MG63 (cell line): ENCODE results near the gene LMX1B. TPM values are rescaled to one million over a fixed set of nuclear protein-coding genes. Genes with fewer than 3 reads are reported as not detected.
"Not testable (repeated sequence)": the region's sequence is repeated elsewhere in the genome, so short reads cannot be mapped to it uniquely, and the experiment has no call there.

Source experiments
- DNase-seq: peaks from one replicate; pipeline ENCODE4 v3.0.0-alpha.2; 2020
- H3K27me3 ChIP-seq: fragments of 250-450 bp; sonication (Bioruptor Pico); 2 replicates; pipeline ENCODE4 v1.5.1; 2020; ENCODE audit warnings: mild to moderate bottlenecking, moderate library complexity
- H3K36me3 ChIP-seq: fragments of 250-450 bp; sonication (Bioruptor Pico); 2 replicates; pipeline ENCODE4 v1.5.1; 2020; ENCODE audit warnings: mild to moderate bottlenecking, moderate library complexity
- H3K4me3 ChIP-seq: fragments of 250-450 bp; sonication (Bioruptor Pico); 2 replicates; pipeline ENCODE4 v1.5.1; 2020; ENCODE audit warnings: mild to moderate bottlenecking, moderate library complexity
- H3K9me3 ChIP-seq: fragments of 250-450 bp; sonication (Bioruptor Pico); 2 replicates; pipeline ENCODE4 v1.5.1; 2020; ENCODE audit warnings: mild to moderate bottlenecking, moderate library complexity
- total RNA-seq: library from RNA; depleted of rRNA; stranded (reverse); fragments of >200 nt; shearing (Covaris generic); gene quantifications from 2 replicates; pipeline ENCODE4 v1.2.3, GENCODE V29; 2014; ENCODE audit warnings: low replicate concordance

LMX1B gene
- total RNA-seq, 1 experiment from 2014 or later: 1.6 TPM

DNA sequence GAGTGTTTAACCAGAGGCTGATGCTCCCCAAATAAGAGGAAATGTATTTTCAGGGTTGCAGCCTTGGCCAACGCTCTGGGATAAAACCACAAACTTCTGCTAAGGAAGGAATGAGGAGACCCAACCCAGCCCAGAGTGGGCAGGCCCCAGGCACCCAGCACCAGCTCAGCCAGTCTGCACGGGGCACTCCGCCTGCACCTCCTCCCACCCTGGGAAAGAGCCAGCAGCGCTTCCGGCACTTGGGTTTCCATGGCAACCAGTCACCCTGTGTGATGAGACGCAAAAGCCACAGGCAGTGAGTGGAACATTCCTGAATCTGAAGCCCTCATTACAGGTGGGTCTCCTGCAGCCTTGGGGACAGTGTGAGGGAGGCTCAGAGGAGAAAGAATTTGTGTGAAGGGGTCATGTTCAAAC, 105.9 kb downstream of the LMX1B start:
- peak; percentile 28 for DNase-seq
- H3K9me3 ChIP-seq: no peaks in the 10 kb centered on the region
- H3K27me3 ChIP-seq: peaks cover 3% of the 10 kb centered on the region
- H3K4me3 ChIP-seq: no peak overlapping the region
- no peaks in the 10 kb centered on the region for H3K36me3 ChIP-seq

DNA sequence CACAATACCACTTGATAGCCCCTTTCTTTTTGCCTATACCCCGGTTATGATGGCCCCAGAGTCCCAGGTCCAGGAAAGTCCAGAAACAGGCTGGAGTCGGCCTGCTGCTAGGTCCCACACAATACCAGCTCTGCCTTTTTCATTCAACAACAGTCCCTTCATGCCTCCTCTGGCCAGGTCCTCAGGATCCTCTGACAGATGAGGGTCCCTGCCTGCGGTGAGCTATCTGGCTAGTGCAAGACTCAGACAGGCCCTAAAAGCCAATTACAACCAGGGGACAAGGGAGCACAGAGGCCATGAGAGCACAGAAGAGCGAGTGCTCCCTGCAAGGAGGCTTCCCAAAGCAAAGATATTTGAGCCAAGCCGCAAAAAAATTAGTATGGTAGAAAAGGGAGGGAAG, 106.3 kb downstream of the LMX1B start:
- H3K4me3 ChIP-seq: no peak overlapping the region

GRCh38 chr9:126720661-126721563, 107.2 kb downstream of the LMX1B start:
- Histone ChIP-seq H3K9me3 (no peaks in the 10 kb centered on the region), H3K27me3 (no peaks in the 10 kb centered on the region; the same call in none of the 2 replicates), H3K36me3 (no peaks in the 10 kb centered on the region), H3K4me3 (no peak overlapping the region)
- no peak for DNase-seq

More for the DNA sequence above, 106.3 kb downstream of the LMX1B start:
- Histone ChIP-seq H3K36me3 (no peaks in the 10 kb centered on the region), H3K27me3 (peaks cover 3% of the 10 kb centered on the region), H3K9me3 (no peaks in the 10 kb centered on the region)
- no peak for DNase-seq

DNA sequence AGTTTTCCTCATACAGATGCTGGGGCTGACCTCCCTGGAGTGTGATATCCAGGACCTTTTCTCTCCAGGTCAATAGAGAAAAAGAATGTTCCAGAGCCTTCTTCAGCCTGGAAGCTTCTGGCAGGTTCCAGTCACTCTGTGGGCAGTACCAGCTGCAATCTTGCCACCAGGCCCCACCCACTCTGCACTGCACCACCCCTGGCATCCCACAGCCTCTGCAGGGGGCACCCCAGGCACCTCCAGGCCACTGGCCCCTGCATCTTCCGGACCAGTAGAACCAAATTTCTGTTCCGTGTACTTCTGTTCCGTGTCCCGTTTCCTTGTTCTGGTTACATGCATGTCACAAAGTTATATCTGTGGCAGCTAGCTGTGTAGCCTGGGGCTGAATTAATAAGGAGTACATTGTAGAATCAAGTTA, 107.8 kb downstream of the LMX1B start:
- H3K4me3 ChIP-seq: no peak overlapping the region
- no peaks in the 10 kb centered on the region; the same call in 1 of the 2 replicates for H3K27me3 ChIP-seq
- H3K36me3 ChIP-seq: no peaks in the 10 kb centered on the region
- H3K9me3 ChIP-seq: no peaks in the 10 kb centered on the region
- no peak for DNase-seq

GRCh38 chr9:126722252-126722921, 108.7 kb downstream of the LMX1B start:
- Histone ChIP-seq H3K4me3 (peak overlapping the region; percentile 75), H3K36me3 (no peaks in the 10 kb centered on the region), H3K9me3 (no peaks in the 10 kb centered on the region), H3K27me3 (no peaks in the 10 kb centered on the region; the same call in 1 of the 2 replicates)
- DNase-seq: peak; percentile 86

DNA sequence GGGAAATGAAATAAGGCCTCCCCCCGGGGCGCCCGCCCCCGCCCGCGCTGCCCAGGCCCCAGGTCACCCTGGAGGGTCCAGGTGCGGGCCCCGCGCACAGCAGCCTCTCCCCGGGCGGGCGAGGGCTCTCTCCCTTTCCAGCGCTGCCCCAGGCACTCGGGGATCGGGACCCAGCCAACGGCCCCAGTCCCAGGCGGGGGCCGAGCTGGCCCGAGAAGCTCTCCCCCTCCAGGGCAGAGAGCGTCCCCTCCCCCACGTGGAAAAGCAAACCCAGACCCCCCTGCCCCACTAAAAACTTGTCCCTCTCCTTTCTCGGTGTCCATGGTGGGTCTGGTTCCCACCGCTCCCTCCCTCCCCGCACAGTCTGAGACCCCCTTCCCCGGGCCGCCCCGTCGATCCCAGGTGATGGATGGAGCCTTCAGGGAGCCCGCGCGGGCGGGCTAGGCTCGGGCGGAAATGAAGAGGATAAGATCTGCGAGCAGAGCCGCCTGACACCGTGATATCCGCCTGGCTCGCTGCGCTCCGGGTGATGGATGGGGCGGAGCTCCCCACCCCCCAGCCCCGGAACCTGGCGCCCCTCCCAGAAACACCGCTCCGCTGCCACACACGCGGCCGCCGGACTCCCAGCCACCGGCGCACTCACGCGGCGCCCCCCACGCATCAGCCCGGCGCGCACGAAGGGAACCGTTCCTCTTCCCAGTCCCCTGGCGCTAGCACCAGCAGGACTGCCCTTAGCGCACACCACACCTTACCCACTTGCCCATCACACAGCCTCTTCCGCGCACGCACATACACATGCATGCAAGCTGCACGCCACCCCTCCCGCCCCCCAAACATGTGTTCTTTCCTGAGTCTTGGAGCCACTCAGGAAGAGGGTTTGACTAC, 109.4 kb downstream of the LMX1B start:
- no peak for DNase-seq
- no peaks in the 10 kb centered on the region for H3K27me3 ChIP-seq
- H3K36me3 ChIP-seq: no peaks in the 10 kb centered on the region
- H3K4me3 ChIP-seq: peak overlapping the region; percentile 75
- no peaks in the 10 kb centered on the region for H3K9me3 ChIP-seq

- no peaks in the 10 kb centered on the region; the same call in 1 of the 2 replicates for H3K9me3 ChIP-seq
- no peak for DNase-seq
Measured at GRCh38 chr9:126723807-126724172, 110.1 kb downstream of the LMX1B start.

DNA sequence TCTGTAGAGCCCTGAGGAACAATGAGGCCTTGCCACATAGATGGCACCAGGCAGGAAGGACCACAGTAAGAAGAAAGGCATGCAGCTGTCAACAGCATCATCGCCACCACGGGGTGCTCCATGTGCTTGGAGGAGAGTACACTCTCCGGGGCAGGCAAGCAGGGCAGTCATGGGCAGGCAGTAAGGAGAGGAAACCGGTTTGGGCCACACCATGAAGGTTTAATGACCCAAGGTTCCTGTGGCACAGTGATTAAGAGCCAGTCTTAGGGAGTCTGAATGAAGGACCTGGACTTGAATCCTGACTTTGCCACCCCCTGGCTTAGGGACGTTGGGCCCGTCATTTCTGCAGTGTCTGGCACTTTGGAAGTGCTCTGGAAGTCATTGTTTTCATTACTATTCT, 110.5 kb downstream of the LMX1B start:
- no peak overlapping the region for H3K4me3 ChIP-seq
- DNase-seq: no peak
- no peaks in the 10 kb centered on the region for H3K36me3 ChIP-seq
- peaks cover 2% of the 10 kb centered on the region; the same call in 1 of the 2 replicates for H3K9me3 ChIP-seq
- no peaks in the 10 kb centered on the region for H3K27me3 ChIP-seq

More at GRCh38 chr9:126723807-126724172, 110.1 kb downstream of the LMX1B start:
- H3K36me3 ChIP-seq: no peaks in the 10 kb centered on the region
- no peak overlapping the region for H3K4me3 ChIP-seq
- H3K27me3 ChIP-seq: no peaks in the 10 kb centered on the region

GRCh38 chr9:126725485-126725884, 111.8 kb downstream of the LMX1B start:
- DNase-seq, H3K9me3 ChIP-seq, H3K27me3 ChIP-seq, H3K36me3 ChIP-seq, H3K4me3 ChIP-seq: not testable (repeated sequence)

GRCh38 chr9:126728210-126728609, 114.5 kb downstream of the LMX1B start:
- not testable (repeated sequence) for H3K9me3 ChIP-seq, DNase-seq, H3K36me3 ChIP-seq, H3K27me3 ChIP-seq, H3K4me3 ChIP-seq

DNA sequence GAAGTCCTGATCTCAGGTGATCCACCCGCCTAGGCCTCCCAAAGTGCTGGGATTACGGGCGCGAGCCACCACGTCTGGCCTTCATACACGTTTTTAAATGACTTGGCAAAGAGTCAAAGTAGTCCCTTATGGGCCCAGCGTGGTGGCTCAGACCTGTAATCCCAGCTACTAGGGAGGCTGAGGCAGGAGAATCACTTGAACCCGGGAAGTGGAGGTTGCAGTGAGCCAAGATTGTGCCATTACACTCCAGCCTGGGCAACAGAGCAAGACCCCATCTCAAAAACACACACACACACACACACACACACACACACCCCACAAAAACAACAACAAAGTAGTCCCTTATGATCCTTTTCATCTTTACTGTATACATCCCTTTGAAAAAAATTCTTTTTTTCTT, 116.9 kb downstream of the LMX1B start:
- H3K36me3 ChIP-seq, DNase-seq: not testable (repeated sequence)

DNA sequence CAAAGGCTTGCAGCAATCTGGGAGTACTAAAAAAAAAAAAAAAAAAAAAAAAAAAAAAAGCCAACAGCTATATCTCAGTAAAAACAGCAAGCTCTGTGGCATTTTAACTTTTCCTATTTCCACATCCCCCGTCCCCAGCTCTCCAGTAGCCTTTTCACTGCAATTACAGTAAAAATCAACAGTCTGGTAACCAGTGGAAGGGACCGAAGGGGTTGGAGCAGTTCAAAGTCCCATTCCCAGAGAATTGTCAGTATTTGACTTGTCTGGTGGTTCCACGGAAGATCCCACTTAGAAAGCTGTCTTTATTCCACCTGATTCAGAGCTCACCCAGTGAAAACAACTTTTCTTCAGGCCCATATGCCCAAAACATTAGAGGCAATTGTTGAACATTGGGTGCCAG, 119.3 kb downstream of the LMX1B start:
- Histone ChIP-seq H3K9me3 (peaks cover 16% of the 10 kb centered on the region), H3K36me3 (no peaks in the 10 kb centered on the region), H3K4me3 (no peak overlapping the region), H3K27me3 (0 out of 2 replicates have a peak, but pooled peaks cover 3% of the 10 kb centered on the region)
- no peak for DNase-seq

More for the DNA sequence above, 116.9 kb downstream of the LMX1B start:
- H3K4me3 ChIP-seq, H3K9me3 ChIP-seq, H3K27me3 ChIP-seq: not testable (repeated sequence)

DNA sequence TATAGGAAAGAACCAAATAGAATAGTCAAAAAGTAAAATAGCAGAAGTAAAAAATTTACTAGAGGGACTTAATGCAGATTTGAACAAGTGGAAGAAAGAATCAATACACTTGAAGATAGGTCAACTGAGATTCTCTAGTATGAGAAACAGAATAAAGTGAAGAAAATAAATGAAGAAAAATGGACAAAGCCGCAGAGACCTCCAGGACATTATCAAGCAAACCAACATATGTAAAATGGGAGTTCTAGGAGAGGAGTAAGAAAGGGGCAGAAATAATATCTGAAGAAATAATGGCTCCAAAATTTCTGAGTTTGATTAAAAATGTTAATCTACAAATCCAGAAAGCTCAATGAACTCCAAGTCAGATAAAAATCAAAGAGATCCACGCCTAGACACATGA, 121.1 kb downstream of the LMX1B start:
- H3K9me3 ChIP-seq: peaks cover 14% of the 10 kb centered on the region
- no peaks in the 10 kb centered on the region for H3K36me3 ChIP-seq
- H3K4me3 ChIP-seq: no peak overlapping the region
- no peak for DNase-seq
- H3K27me3 ChIP-seq: 0 out of 2 replicates have a peak, but pooled peaks cover 3% of the 10 kb centered on the region

DNA sequence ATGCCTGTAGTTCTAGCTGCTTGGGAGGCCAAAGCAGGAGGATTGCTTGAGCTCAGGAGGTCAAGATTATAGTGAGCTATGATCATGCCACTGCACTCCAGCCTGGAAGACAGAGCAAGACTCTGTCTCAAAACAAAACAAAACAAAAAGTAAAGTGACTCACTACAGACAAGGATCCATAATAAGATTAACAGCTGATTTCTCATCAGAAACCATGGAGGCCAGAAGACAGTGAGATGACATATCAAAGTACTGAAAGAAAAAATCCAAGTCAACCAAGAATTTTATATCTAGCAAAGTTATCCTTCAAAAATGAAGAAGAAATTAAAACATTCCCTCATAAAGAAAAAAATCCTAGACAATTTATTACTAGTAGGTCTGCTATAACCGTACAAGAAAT, 121.8 kb downstream of the LMX1B start:
- no peak for DNase-seq
- Histone ChIP-seq H3K4me3 (no peak overlapping the region), H3K9me3 (peaks cover 14% of the 10 kb centered on the region), H3K36me3 (no peaks in the 10 kb centered on the region), H3K27me3 (peaks cover 5% of the 10 kb centered on the region)

GRCh38 chr9:126738553-126738952, 124.8 kb downstream of the LMX1B start:
- Histone ChIP-seq H3K36me3 (no peaks in the 10 kb centered on the region), H3K27me3 (peaks cover 16% of the 10 kb centered on the region), H3K9me3 (peaks cover 14% of the 10 kb centered on the region), H3K4me3 (no peak overlapping the region)
- no peak for DNase-seq

GRCh38 chr9:126743041-126743440, 129.3 kb downstream of the LMX1B start:
- Histone ChIP-seq H3K4me3 (no peak overlapping the region), H3K36me3 (no peaks in the 10 kb centered on the region), H3K9me3 (no peaks in the 10 kb centered on the region), H3K27me3 (peaks cover 14% of the 10 kb centered on the region)
- no peak for DNase-seq
